Measurements from ENCODE around the gene CACNA1C.
A peak's percentile ranks its signal among the peaks of the same experiment; 100 is the strongest.
"Not testable (repeated sequence)": the region's sequence is repeated elsewhere in the genome, so short reads cannot be mapped to it uniquely, and the experiment has no call there.

Gene CACNA1C

GRCh38 chr12:2467447-2468195 lies 414.8 kb downstream of the CACNA1C start:
- no peak for DNase-seq

- no peak for DNase-seq
Measured at GRCh38 chr12:2475984-2476383, 423.2 kb downstream of the CACNA1C start.

- DNase-seq, result no peak
Measured at GRCh38 chr12:2477009-2477766, 424.4 kb downstream of the CACNA1C start.

- no peak for DNase-seq
Measured at GRCh38 chr12:2479851-2480535, 427.2 kb downstream of the CACNA1C start.

GRCh38 chr12:2481346-2481745 lies 428.6 kb downstream of the CACNA1C start:
- no peak for DNase-seq

- peak; percentile 76 for DNase-seq
Measured at GRCh38 chr12:2481951-2482350, 429.2 kb downstream of the CACNA1C start.

GRCh38 chr12:2482938-2483660 lies 430.3 kb downstream of the CACNA1C start:
- no peak for DNase-seq

GRCh38 chr12:2483713-2484112 lies 430.9 kb downstream of the CACNA1C start:
- DNase-seq, result no peak

- DNase-seq, result no peak
Measured at GRCh38 chr12:2484141-2484776, 431.5 kb downstream of the CACNA1C start.

- DNase-seq, result no peak
Measured at GRCh38 chr12:2485681-2486080, 432.9 kb downstream of the CACNA1C start.

GRCh38 chr12:2486796-2487195 lies 434.0 kb downstream of the CACNA1C start:
- DNase-seq, result no peak

GRCh38 chr12:2487278-2487677 lies 434.5 kb downstream of the CACNA1C start:
- no peak for DNase-seq

- DNase-seq, result no peak
Measured at GRCh38 chr12:2488131-2488530, 435.3 kb downstream of the CACNA1C start.

GRCh38 chr12:2488596-2488995 lies 435.8 kb downstream of the CACNA1C start:
- DNase-seq, result no peak

- peak; percentile 93 for DNase-seq
Measured at GRCh38 chr12:2489275-2489674, 436.5 kb downstream of the CACNA1C start.

GRCh38 chr12:2490831-2491230 lies 438.0 kb downstream of the CACNA1C start:
- DNase-seq, result no peak

- DNase-seq, result not testable (repeated sequence)
Measured at GRCh38 chr12:2491349-2491748, 438.6 kb downstream of the CACNA1C start.

- no peak for DNase-seq
Measured at GRCh38 chr12:2492236-2492635, 439.4 kb downstream of the CACNA1C start.

- no peak for DNase-seq
Measured at GRCh38 chr12:2493086-2493485, 440.3 kb downstream of the CACNA1C start.

GRCh38 chr12:2494486-2495192 lies 441.9 kb downstream of the CACNA1C start:
- no peak for DNase-seq

- DNase-seq, result no peak
Measured at GRCh38 chr12:2495417-2496112, 442.8 kb downstream of the CACNA1C start.

Data from NCI-H2171 (cell line).